Smooth muscle cell of the brain vasculature (primary cell): Measurements from ENCODE around the gene TACC2.

Experiments used
- DNase-seq: peaks from one replicate; pipeline ENCODE4 v3.0.0-alpha.2; 2012; ENCODE audit warnings: low read depth, low spot score

TACC2 gene

DNA sequence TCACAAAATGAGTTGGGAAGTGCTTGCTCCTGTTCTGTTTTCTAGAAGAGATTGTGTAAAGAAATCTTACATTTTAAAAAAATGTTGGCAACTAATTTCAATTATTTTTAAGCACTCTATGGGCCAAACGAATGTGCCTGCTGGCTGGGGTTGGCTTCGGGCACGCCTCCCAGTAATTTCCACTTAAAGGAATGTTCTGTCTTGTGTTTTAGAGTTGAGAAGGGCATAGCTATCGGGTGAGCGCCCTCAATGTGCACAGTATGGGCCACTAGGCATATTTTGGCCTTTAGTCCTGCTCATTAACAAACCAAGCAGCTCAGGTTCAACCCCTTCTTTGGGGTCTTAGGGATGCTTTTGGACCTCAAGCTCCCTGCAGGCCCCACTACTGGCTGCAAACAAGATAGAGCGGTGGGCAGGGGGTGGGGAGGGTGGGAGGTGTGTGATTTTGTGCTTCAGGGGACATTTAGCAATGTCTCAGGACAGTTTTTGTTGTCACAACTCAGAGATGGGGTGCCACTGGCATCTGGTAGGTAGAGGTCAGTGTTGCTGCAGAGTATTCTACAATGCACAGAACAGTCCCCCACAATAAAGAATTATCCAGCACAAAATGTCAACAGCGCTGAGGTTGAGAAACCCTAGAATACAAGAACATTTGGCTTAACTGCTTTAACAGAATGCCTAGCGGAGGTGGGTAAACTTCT lies 40.7 kb downstream of the TACC2 start:
- DNase-seq = no peak

DNA sequence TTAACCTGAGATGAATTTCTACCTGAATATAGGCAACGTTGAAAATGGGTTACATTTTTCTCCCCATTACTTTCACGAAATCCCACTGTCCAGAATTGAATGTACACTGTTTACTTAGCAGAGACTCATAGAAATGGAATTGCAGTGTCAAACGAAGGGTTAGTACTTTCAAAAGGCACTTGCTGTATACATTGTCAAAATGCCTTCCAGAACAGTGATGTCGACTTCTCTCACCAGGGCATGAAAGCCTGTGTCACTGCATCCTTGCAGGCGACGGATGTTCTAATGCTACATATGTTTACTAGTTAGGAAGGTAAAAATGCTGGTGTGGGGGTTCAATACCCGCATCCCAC lies 41.2 kb downstream of the TACC2 start:
- DNase-seq = no peak

DNA sequence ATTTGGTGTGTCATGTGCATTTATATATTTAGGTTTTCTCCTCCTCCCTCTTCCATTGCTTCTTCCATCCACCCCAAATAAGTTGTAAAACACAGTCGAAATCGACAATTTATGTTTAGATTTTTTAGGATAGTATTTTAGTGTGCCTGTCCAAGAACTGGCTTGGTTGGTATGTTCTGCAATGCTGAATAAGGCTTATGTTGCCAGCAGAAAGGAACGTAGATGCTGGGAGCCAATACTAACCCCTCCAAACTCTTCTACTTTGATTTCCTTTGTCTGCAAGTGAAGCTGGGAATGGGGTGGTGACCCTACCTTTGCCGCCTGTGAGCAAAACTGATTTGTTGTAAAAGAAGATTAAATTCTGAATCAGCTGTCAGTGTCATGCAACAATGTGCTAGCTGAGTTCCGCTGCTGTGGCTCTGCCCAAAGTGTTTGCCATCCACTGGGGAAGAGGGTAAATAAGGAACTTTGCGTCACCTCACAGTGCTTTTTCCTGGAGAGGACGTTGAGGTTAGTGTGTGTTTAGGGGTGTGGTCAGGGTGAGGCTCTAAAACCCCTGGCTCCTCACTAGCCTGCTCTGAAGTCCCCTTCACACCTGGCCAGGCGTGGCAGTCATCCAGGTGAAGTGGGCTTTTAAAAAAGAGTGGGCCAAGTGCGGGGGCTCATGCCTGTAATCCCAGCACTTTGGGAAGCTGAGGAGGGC lies 44.4 kb downstream of the TACC2 start:
- DNase-seq = no peak

DNA sequence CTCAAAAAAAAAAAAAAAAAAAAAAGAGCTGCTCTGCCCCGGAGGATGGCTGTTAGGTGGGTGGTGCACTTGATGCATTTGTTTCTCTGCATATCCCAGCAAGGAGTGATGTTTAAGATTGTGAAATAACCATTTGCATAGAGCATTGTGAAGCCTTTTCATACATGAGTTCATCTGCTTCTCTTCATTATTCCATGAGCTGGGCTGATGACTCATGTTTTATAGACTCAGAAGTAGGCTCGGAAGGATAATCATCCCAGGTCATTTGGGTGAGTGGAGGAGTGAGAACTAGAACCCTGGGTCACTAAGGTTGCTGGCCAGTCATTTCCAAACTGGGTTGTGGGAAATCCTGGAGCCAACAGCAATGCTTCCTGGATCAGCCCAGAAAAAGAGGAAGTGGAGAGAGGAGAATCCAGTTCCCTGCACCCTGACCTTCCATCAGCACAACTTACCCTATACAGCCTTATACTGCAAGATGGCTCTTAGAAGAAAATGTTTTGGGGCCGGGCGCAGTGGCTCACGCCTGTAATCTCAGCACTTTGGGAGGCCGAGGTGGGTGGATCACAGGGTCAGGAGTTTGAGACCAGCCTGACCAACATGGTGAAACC lies 45.3 kb downstream of the TACC2 start:
- DNase-seq = no peak

DNA sequence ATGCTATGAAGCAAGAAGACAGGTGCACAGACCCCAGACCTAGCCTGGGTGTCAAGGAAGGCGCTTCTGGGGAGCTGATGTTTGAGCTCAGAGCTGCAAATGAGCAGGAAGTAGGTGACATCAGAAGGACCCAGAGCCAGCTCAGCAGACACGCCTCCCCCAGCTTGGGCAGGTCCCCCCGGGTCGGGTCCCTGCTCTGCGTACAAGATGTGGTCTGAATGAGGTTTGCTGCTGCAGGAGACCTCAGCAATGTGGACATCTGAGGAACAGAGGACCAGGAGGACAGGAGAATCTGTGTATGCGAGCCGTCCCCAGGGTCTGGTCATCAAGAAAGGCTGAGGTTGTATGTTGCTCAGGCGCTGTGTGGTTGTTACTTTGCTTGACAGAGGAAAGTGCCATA lies 51.8 kb downstream of the TACC2 start:
- DNase-seq = no peak

DNA sequence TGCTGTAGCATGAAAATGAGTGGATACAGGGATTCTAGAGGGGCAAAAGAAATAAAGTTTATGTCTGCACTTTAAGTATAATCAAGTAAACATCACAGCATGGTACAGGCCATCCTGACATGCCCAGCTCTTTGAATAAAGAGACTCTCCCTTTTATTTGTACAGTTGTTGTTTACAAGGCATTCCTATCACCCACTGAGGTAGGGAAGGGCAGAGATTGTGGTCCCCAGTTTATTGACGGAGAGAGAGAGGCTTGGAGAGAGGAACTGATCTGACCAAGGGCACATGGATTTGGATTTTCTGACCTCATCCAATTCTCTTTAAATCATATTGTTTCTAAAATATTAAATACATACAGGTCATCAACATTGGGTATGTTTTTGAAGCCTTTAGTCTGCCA lies 53.9 kb downstream of the TACC2 start:
- no peak for DNase-seq

DNA sequence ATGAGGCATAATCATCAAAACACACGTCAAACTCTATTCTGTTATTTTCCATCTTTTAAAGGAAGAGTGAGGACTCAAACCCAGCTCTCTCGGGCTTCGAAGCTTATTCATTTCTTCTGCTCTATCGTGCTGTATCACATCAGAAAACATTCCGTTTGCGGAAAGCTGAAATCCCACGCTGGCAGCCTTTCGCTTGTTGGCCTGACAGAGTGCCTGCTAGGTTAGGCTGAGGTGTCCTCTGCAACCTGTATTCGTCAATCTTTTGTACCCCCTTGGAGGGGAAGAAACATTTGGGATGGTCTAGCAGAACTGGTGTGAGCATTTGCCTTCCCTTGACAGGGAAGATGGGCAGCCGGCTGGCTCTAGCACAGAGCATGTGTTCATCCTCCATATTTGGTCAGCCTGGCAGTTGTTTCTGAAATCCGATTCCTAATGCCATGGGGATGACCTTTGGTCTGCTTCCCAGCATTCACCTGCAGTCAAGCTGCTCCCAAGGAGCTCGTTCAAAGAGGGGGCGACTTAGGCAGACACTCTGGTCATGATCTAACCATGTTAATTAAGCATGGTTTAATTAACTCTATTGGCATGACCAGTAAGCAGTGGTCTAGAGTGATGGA lies 55.2 kb downstream of the TACC2 start:
- DNase-seq = no peak

DNA sequence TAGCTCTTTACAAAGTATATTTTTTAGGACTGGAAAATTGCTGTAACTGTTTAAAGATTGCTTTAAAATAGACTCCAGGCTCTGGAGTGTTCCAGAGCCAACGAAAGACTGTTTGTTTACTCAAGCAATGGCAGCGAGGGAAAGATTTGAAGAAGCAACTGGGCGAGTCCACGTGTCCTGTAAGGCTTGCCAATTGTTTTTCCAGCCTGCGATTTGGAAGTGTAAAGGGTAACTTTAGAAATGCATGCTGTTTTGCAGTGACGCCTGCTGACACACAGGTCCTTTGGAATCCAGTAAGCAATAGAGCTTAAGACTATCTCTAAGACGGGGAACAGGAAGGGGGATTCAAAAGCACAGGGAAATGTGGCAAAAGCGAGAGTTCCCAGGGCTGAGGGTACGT lies 55.8 kb downstream of the TACC2 start:
- peak; percentile 49 for DNase-seq

DNA sequence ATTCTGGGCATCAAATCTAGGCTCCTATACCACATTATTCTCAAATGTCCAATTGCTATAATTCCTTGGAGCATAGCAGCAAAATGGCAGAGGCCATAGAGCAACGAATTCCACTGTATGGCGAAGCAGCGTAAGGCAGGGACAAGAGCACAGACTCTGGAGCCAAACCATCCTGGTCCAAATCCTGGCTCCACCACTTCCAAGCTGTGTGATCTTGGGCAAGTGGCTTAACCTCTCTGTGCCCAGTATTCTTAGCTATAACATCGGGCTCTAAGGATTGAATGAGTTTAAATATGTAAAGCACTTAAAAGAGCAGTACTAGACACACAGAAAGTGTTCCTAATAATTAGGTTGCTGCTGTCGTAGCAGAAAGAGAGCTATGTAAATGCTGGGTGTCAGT lies 56.2 kb downstream of the TACC2 start:
- no peak for DNase-seq

DNA sequence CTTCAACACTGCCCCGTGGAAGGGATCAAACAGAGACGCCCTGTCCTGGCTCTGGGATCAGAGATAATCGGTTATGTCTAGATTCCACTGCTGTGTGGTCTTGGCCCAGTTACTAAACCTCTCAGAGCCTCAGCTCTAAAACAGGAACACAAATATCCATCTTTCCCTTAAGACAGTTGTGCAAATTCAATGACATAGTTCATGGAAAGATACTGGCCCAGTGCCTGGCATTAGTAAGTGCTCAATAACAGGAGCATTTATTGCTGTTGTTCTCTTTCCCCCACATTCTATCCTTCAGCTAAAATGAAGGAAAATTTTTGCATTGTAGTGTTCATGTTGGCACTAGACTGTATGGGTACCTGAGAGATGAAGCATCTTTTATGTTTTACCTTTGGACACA lies 58.6 kb downstream of the TACC2 start:
- DNase-seq = no peak

DNA sequence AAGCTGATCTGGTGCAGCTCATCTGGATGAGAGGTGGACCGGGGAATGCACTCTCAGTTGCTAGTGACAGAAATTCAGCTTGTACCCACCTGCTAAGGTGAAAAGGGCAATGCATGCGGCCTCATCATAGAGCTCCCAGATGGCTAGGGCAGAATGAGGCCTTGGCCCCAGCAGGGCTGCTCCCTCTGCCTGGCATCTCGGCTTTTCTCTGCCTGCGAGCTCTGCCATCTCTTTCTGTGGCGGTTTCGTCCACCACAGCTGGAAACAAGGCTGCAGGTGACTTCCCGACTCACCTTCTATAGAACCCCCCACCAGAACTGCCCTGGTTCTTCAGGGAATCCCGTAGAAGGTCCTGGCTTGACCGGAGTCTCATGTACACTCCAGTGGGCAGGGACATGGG lies 60.1 kb downstream of the TACC2 start:
- DNase-seq = no peak

DNA sequence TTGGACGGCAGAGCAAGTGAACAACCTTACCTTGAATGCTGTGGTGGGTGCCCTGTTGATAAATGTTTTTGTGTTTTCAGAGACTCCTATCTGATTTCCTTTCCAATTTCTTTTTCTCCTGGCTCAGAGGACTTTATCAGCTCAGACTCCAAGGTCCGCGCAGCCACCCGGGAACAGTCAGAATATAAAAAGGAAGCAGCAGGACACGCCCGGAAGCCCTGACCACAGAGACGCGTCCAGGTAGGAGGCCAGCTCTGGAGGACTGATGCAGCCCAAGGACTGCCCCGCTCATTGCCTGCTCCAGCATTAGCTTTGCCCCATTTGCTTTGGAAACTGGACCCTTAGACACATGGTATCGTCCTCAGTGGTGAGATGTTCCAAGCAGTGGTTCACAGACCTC lies 61.3 kb downstream of the TACC2 start:
- no peak for DNase-seq

DNA sequence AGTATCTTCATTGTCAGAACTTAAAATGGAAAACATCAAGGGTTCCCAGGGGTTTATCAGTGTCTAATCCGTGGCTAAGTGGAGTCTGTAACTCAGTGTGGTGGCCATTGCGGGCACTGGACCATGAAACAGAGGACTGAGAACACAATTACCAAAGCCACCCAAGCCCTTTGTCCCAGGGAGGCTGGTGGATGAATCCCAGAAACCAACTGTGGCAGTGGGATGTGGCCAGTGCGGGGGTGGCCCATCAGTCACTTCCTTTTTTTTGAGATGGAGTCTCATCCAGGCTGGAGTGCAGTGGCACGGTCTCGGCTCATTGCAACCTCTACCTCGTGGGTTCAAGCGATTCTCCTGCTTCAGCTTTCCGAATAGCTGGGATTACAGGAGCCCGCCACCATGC lies 61.8 kb downstream of the TACC2 start:
- no peak for DNase-seq

DNA sequence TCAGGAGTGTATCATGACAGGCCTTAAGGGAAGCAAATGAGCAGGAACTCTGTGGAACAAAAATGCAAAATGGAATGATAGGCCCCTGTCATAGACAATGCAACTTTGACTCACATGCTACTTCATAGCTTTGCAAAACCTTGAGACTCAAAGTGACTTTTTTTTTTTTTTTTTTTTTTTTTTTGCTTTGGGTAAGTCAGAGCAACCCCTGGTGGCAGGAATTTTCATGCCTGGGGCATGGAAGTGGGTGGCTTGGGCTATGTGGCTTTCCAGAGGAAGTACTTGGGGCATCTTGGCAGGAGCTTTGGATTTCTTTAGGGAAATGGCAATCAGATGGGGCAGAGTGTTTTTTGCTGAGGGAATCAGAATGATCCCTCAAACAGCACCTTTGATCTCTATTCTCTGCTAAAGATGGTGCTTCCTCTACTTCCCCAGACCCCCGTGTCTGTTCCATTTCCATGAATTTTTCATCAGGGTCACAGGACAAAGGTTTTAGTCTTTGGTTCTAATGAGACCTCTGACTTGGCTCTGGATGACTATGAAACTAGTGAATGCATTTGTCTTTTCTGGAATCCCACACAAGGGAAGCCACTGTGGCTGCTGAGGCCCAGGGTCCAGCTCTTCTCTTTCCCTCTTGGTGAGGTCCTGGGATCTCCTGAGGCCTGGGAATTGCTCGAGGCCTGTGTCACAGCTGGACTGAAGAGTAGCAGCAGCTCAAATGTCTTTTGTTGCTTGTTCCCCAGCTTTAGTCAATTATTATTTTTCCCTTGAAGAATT lies 62.8 kb downstream of the TACC2 start:
- no peak for DNase-seq

DNA sequence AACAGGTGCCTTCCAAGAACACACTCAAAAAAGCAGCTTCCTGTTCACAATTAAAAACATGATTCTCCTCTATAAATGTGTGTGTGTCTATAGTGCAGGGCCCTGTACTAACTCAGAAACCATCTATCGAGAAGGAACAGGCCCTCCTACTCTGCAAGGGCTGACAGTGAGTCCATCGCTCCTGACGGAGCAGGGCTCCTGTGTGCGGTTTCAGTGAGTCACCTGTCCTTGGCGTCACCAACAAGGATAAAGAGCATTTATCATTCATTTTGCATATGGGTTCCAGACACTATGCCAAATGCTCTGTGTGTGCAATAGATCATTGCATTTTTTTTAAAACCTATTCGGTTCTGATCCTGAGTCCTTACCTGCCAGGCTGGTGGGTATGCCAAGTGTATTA lies 63.7 kb downstream of the TACC2 start:
- DNase-seq = no peak

DNA sequence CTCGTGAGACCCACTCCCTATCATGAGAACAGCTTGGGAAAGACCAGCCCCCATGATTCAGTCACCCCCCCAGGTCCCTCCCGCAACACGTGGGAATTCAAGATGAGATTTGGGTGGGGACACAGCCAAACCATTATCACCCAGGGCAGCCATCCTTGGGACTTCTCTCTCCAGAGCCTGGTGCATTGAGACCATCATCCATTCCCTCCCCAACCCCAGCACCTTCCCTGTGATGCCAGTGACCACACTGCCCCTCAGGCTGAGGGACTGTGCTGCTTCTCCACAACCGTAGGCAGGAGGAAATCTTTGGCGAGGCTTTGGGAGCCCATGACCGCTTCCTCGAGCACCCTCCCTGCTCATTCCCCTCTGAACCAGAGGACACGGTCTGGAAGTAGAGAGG lies 64.4 kb downstream of the TACC2 start:
- no peak for DNase-seq

DNA sequence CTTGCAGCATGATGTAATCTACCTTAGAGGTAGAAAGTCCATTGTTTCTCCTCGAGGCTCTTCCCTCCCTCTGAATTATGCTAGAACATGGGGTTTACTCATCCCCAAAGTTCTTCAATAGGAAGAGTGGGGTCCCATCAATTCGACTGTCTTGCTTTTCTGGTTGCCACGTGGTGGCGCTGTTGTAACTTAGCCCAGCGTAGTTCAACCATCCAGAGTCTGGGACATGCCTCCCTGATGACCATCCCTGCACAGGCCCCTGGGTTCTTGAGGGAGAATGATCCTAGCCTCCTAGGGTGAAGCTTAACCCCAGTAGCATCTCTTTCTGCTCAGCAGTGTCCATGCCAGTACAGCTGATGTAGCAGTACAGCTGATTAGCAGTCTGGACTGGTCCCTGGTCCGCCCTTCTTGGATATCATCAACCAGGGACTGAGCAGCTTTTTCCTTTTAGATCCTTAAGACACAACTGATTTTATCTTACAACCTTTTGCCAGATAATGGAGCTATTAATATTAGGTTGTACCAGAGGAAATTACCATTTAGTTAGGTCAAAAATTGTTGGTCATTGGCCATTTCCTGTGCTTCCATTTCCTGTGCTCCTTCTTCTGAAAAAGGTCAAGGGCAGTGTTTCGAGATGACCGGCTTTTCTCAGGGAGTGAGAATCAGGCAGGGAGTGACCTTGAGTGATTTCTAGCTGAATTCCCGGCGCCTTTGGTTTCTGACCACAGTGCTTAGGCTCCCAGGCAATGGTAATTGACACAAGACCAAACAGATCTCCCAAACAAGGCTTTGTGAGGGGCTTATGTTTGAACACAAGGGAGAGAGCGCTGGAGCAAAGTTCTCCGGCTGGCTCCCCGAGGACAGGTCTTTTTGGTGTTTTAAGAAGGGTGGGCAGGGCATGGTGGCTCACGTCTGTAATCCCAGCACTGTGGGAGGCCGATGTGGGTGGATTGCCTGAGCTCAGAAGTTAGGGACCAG lies 65.4 kb downstream of the TACC2 start:
- DNase-seq = no peak

DNA sequence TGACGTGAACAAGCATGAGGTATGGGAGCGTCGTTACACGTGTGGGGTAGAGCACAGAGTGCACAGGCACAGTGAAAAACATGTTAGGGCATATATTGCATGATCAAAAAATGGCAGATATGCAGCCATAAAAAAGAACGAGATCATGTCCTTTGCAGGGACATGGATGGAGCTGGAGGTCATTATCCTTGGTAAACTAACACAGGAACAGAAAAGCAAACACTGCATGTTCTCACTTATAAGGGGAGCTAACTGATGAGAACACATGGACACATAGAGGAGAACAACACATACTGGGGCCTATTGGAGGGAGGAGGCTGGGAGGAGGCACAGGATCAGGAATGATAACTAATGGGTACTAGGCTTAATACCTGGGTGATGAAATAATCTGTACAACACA lies 66.3 kb downstream of the TACC2 start:
- DNase-seq = no peak

DNA sequence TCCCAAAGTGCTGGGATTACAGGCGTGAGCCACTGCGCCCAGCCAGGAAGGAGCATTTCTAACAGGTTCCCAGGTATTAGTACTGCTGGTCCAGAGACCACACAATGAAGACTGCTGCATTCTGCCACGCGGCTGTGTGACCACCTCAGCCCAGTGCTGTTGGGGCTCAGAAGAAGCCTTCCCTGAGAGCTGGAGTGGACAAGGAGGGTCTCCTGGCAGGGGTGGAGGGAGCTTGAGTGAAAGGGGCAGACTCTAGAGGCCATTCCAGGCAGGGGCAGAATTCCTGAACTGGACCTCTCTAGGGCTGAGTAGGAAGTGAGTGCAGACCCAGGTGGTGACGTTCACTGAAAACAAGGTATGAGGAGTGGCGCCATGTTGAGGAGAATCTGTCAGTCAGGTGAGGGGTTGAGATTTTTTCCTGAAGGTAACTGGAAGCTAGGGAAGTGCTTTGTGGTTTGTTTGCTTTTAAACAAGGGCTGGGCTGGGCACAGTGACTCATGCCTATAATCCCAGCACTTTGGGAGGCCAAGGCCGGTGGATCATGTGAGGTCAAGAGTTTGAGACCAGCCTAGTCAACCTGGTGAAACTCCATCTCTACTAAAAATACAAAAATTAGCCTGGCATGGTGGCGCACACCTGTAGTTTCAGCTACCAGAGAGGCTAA lies 67.6 kb downstream of the TACC2 start:
- DNase-seq = no peak

DNA sequence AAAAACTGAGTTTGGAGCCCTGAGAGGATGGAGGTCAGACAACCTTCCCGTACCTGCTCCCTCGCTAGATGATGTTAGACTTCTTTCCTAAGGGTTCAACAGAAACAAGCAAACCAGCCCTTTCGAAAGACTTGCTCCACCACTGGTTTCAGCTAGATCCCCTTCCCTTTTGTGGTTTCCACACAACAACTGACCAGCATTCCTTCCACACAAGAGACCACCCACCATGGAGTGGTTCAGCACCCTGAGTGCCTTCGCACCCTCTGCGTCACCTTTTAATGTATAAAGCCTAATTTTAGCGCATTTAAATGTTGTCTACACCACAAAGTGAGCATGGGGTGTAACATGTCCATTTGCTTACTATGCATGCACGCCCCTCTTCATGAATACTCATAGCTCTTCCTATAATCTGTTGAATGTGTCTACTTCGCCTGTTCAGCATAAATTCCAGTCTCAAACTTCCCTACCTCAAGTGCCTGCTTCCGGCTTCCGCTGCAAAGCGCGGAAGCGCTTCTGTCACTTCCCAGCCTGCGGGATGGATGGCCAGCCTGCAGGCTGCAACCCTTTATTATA lies 69.0 kb downstream of the TACC2 start:
- no peak for DNase-seq
